Measurements from ENCODE around the gene CDKAL1. TPM values are rescaled to one million over a fixed set of nuclear protein-coding genes. Genes with fewer than 3 reads are reported as not detected.

Gene CDKAL1
- total and polyA plus RNA-seq, 2 experiments from 2014 or later: 14.4 to 19.5 TPM

DNA sequence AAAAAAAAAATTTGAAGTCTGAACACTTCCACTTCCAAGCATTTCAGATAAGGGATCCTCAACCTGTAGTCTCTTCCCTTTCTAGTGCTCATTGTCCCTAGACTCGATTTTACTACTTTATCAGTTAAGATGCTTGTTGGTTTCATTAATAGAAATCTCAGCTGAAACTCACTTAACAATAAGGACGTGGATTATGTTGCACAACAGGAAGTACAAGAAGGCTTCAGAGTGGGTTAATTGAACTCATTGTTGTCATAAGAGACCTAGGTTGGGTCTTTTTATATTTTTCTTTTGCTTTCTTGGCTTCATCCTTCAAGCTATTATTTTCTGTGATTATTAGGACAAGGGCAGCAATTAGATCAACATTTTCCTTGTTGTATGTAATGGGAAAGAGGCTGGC, 175.2 kb downstream of the CDKAL1 start:
- no peaks in the 10 kb centered on the region for H4K20me1 ChIP-seq (ENCODE audit: insufficient read depth, poor library complexity, severe bottlenecking)
- TF ChIP-seq CTCF (IDR thresholded peaks at IDR 0.05; ENCODE audit: poor library complexity): no peak
- no peak for TF ChIP-seq EZH2phosphoT487 (IDR thresholded peaks at IDR 0.05; ENCODE audit: low read depth, severe bottlenecking, unreplicated experiment)
- no peak for TF ChIP-seq EZH2 (IDR thresholded peaks at IDR 0.05; ENCODE audit: borderline replicate concordance)
- H3K79me2 ChIP-seq: peaks cover 3% of the 10 kb centered on the region
- H3K27me3 ChIP-seq: no peaks in the 10 kb centered on the region
- H3K4me3 ChIP-seq: no peak overlapping the region
- DNase-seq (ENCODE audit: low spot score): no peak
- H3K4me1 ChIP-seq (ENCODE audit: insufficient read depth): no peaks in the 10 kb centered on the region
- H3K9me2 ChIP-seq (replicated peaks; ENCODE audit: insufficient read depth): no peaks in the 10 kb centered on the region
- no peak overlapping the region for H3K4me2 ChIP-seq
- WGBS (ENCODE audit: low lambda C conversion rate, missing lambda C conversion rate): 71% methylated on average over 2 of the region's 2 CpGs
- no peak overlapping the region for H2AFZ ChIP-seq
- H3K36me3 ChIP-seq (replicated peaks; ENCODE audit: insufficient read depth, low read depth): no peaks in the 10 kb centered on the region
- H3K9me3 ChIP-seq (ENCODE audit: low read depth): no peaks in the 10 kb centered on the region
- no peak overlapping the region for H3K27ac ChIP-seq

GRCh38 chr6:20710341-20710740, 176.1 kb downstream of the CDKAL1 start:
- no peak overlapping the region for H3K4me3 ChIP-seq
- no peaks in the 10 kb centered on the region for H3K27me3 ChIP-seq
- H3K9me2 ChIP-seq (replicated peaks; ENCODE audit: insufficient read depth): no peaks in the 10 kb centered on the region
- H3K79me2 ChIP-seq: peaks cover 3% of the 10 kb centered on the region
- H3K36me3 ChIP-seq (replicated peaks; ENCODE audit: insufficient read depth, low read depth): no peaks in the 10 kb centered on the region
- no peaks in the 10 kb centered on the region for H3K9me3 ChIP-seq (ENCODE audit: low read depth)
- no peak overlapping the region for H2AFZ ChIP-seq
- TF ChIP-seq EZH2 (IDR thresholded peaks at IDR 0.05; ENCODE audit: borderline replicate concordance) (no peak), EZH2phosphoT487 (IDR thresholded peaks at IDR 0.05; ENCODE audit: low read depth, severe bottlenecking, unreplicated experiment) (no peak), CTCF (IDR thresholded peaks at IDR 0.05; ENCODE audit: poor library complexity) (no peak)
- H3K27ac ChIP-seq: no peak overlapping the region
- no peaks in the 10 kb centered on the region for H3K4me1 ChIP-seq (ENCODE audit: insufficient read depth)
- DNase-seq (ENCODE audit: low spot score): no peak
- WGBS (ENCODE audit: low lambda C conversion rate, missing lambda C conversion rate): 94% methylated on average over 2 of the region's 2 CpGs
- no peak overlapping the region for H3K4me2 ChIP-seq
- H4K20me1 ChIP-seq (ENCODE audit: insufficient read depth, poor library complexity, severe bottlenecking): no peaks in the 10 kb centered on the region

- Histone ChIP-seq H4K20me1 (ENCODE audit: insufficient read depth, poor library complexity, severe bottlenecking) (no peaks in the 10 kb centered on the region), H3K4me3 (no peak overlapping the region), H3K9me3 (ENCODE audit: low read depth) (no peaks in the 10 kb centered on the region), H3K9me2 (replicated peaks; ENCODE audit: insufficient read depth) (no peaks in the 10 kb centered on the region), H3K27me3 (no peaks in the 10 kb centered on the region), H3K4me1 (ENCODE audit: insufficient read depth) (no peaks in the 10 kb centered on the region), H3K36me3 (replicated peaks; ENCODE audit: insufficient read depth, low read depth) (no peaks in the 10 kb centered on the region), H3K79me2 (peaks cover 3% of the 10 kb centered on the region), H3K4me2 (no peak overlapping the region), H2AFZ (no peak overlapping the region), H3K27ac (no peak overlapping the region)
- DNase-seq (ENCODE audit: low spot score): no peak
- 38% methylated on average over 1 of the region's 1 CpG for WGBS (ENCODE audit: low lambda C conversion rate, missing lambda C conversion rate)
- TF ChIP-seq CTCF (IDR thresholded peaks at IDR 0.05; ENCODE audit: poor library complexity) (no peak), EZH2 (IDR thresholded peaks at IDR 0.05; ENCODE audit: borderline replicate concordance) (no peak), EZH2phosphoT487 (IDR thresholded peaks at IDR 0.05; ENCODE audit: low read depth, severe bottlenecking, unreplicated experiment) (no peak)
Measured at GRCh38 chr6:20711518-20711917, 177.3 kb downstream of the CDKAL1 start.

GRCh38 chr6:20712011-20712410, 177.8 kb downstream of the CDKAL1 start:
- 64% methylated on average over 2 of the region's 2 CpGs for WGBS (ENCODE audit: low lambda C conversion rate, missing lambda C conversion rate)
- no peak for DNase-seq (ENCODE audit: low spot score)
- H3K4me2 ChIP-seq: no peak overlapping the region

More at GRCh38 chr6:20712011-20712410, 177.8 kb downstream of the CDKAL1 start:
- Histone ChIP-seq H3K79me2 (peaks cover 3% of the 10 kb centered on the region), H3K4me3 (no peak overlapping the region), H3K36me3 (replicated peaks; ENCODE audit: insufficient read depth, low read depth) (no peaks in the 10 kb centered on the region), H2AFZ (no peak overlapping the region), H3K27me3 (no peaks in the 10 kb centered on the region), H3K9me2 (replicated peaks; ENCODE audit: insufficient read depth) (no peaks in the 10 kb centered on the region), H3K4me1 (ENCODE audit: insufficient read depth) (no peaks in the 10 kb centered on the region), H4K20me1 (ENCODE audit: insufficient read depth, poor library complexity, severe bottlenecking) (no peaks in the 10 kb centered on the region), H3K9me3 (ENCODE audit: low read depth) (no peaks in the 10 kb centered on the region), H3K27ac (no peak overlapping the region)
- TF ChIP-seq EZH2phosphoT487 (IDR thresholded peaks at IDR 0.05; ENCODE audit: low read depth, severe bottlenecking, unreplicated experiment): no peak

All from hepatocyte (in vitro differentiated cells).